Natural killer cell (primary cell): ENCODE measurements around the gene MAPK8IP2. TPM values are rescaled to one million over a fixed set of nuclear protein-coding genes. Genes with fewer than 3 reads are reported as not detected.
A peak's percentile ranks its signal among the peaks of the same experiment; 100 is the strongest.

Experiments used
- ATAC-seq, 3 donors: fragments of 150-1000 bp in 2 of 3; fragments of 200-7000 bp in 1 of 3; cut with Tn5 transposase; 1 replicate in 1 of 3; 2 replicates in 2 of 3; pipeline ENCODE4 v1.10.0; 2021; ENCODE audit warnings: mild to moderate bottlenecking in 2 of 3, moderate library complexity in 2 of 3
- DNase-seq, 2 donors: peaks; one replicate each; pipeline versions ENCODE4 v3.0.0 to v3.0.0-alpha.2; 2013 to 2021; ENCODE audit warnings: mixed read lengths in 1 of 2
- H3K27ac ChIP-seq: one replicate; pipeline ENCODE4 v1.5.1; 2013; ENCODE audit warnings: mild to moderate bottlenecking, low read length
- H3K27me3 ChIP-seq: one replicate; pipeline ENCODE4 v1.6.1; 2013; ENCODE audit warnings: low read length; ENCODE audit not compliant: control insufficient read depth, insufficient read depth
- H3K36me3 ChIP-seq: one replicate; pipeline ENCODE4 v1.6.1; 2013; ENCODE audit warnings: low read length; ENCODE audit not compliant: control insufficient read depth, insufficient read depth
- H3K4me1 ChIP-seq: one replicate; pipeline ENCODE4 v1.6.1; 2013; ENCODE audit warnings: low read length; ENCODE audit not compliant: control insufficient read depth, insufficient read depth
- H3K4me3 ChIP-seq: one replicate; pipeline ENCODE4 v1.5.1; 2013; ENCODE audit warnings: low read length
- H3K9me3 ChIP-seq: one replicate; pipeline ENCODE4 v1.6.1; 2013; ENCODE audit warnings: low read length; ENCODE audit not compliant: control insufficient read depth, insufficient read depth
- H3K27ac Mint-ChIP-seq, 2 donors: one replicate each; pipeline ENCODE4 v1.8.0; 2022; ENCODE audit warnings: mild to moderate bottlenecking in 2 of 2, mixed read lengths in 2 of 2, moderate library complexity in 1 of 2
- H3K27me3 Mint-ChIP-seq, 2 donors: one replicate each; pipeline ENCODE4 v1.8.0; 2022; ENCODE audit warnings: low read depth in 2 of 2, mixed read lengths in 2 of 2
- H3K36me3 Mint-ChIP-seq: one replicate; pipeline ENCODE4 v1.8.0; 2022; ENCODE audit warnings: mixed read lengths
- H3K4me1 Mint-ChIP-seq, 2 donors: one replicate each; pipeline ENCODE4 v1.8.0; 2022; ENCODE audit warnings: mixed read lengths in 2 of 2
- H3K4me3 Mint-ChIP-seq: one replicate; pipeline ENCODE4 v1.8.0; 2022; ENCODE audit warnings: mild to moderate bottlenecking, moderate library complexity, mixed read lengths
- H3K9me3 Mint-ChIP-seq, 2 donors: one replicate each; pipeline ENCODE4 v1.8.0; 2022; ENCODE audit warnings: mixed read lengths in 2 of 2
- WGBS: methylation state at CpG from one replicate; pipeline ENCODE4 v1.1.7; 2013; ENCODE audit warnings: missing lambda C conversion rate; ENCODE audit not compliant: insufficient coverage; 5-methylcytosine and 5-hydroxymethylcytosine counted together
- intact Hi-C: fragments of 100-400 bp; cut with micrococcal nuclease; formaldehyde crosslinking; loops from one replicate; pipeline ENCODE4 v1.14.2; 2022
- total RNA-seq, 4 donors: library from RNA; stranded (reverse); fragments of 120-200 nt in 1 of 4; gene quantifications; one replicate each; pipeline versions ENCODE4 v1.2.3 to v1.2.4, GENCODE V29; 2013 to 2022
- TF ChIP-seq, protein P1 (sequence below): fragments of 200-600 bp; IDR thresholded peaks from one replicate; pipeline ENCODE4 v1.8.0; 2022; ENCODE audit warnings: antibody characterized with exemption

The MAPK8IP2 gene
- total RNA-seq, 3 donors from 2014 or later (not counting 1 experiment from before 2014, with no cell fraction given), result 0.14 to 0.26 (median 0.18) TPM

DNA sequence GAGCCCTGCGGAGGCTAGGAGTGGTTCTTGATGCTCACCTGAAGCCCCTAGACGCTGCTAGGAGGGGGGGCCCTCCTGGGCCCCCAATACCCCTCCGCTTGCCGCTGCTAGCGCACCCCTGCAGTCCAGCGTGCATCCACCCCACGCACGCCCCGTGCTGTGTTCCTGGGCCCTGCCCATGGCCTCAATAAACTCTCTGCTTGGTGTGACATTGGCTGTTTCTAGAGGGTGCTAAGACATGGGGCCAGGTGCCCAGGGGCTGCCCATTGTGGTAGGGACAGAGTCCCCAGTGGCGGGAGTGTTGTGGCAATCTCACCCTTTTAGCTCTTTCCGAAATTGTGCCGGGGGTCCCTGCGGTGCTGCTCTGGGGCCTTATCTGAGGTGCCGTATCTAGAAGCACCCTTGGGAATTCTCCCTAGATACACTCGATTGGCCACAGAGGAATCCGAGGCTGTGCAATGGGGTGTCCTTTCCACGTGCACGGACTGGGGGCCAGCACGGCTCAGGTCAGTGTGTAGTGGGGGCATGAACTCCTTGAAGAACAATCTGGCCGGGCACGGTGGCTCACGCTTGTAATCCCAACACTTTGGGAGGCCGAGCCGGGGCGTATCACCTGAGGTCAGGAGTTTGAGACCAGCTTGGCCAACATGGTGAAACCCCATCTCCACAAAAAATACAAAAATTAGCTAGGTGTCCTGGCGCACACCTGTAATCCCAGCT is 10.9 kb downstream of the MAPK8IP2 start:
- Mint-ChIP-seq H3K4me1 (peaks cover 6 to 11% of the 10 kb centered on the region in 2 donors), H3K27ac (no peak overlapping the region), H3K27me3 (peaks cover 9 to 23% of the 10 kb centered on the region in 2 donors), H3K9me3 (no peaks in the 10 kb centered on the region), H3K4me3 (no peak overlapping the region), H3K36me3 (no peaks in the 10 kb centered on the region)
- no peaks in the 10 kb centered on the region for H3K27me3 ChIP-seq
- ATAC-seq, result no peak
- no peak overlapping the region for H3K27ac ChIP-seq
- H3K36me3 ChIP-seq, result no peaks in the 10 kb centered on the region
- no peak for DNase-seq
- intact Hi-C loops, result no loop called here
- no peaks in the 10 kb centered on the region for H3K9me3 ChIP-seq
- TF ChIP-seq, protein P1, sequence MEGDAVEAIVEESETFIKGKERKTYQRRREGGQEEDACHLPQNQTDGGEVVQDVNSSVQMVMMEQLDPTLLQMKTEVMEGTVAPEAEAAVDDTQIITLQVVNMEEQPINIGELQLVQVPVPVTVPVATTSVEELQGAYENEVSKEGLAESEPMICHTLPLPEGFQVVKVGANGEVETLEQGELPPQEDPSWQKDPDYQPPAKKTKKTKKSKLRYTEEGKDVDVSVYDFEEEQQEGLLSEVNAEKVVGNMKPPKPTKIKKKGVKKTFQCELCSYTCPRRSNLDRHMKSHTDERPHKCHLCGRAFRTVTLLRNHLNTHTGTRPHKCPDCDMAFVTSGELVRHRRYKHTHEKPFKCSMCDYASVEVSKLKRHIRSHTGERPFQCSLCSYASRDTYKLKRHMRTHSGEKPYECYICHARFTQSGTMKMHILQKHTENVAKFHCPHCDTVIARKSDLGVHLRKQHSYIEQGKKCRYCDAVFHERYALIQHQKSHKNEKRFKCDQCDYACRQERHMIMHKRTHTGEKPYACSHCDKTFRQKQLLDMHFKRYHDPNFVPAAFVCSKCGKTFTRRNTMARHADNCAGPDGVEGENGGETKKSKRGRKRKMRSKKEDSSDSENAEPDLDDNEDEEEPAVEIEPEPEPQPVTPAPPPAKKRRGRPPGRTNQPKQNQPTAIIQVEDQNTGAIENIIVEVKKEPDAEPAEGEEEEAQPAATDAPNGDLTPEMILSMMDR, result no peak
- H3K4me1 ChIP-seq, result no peaks in the 10 kb centered on the region
- H3K4me3 ChIP-seq, result no peak overlapping the region
- 91% methylated on average over 26 of the region's 26 CpGs for WGBS

DNA sequence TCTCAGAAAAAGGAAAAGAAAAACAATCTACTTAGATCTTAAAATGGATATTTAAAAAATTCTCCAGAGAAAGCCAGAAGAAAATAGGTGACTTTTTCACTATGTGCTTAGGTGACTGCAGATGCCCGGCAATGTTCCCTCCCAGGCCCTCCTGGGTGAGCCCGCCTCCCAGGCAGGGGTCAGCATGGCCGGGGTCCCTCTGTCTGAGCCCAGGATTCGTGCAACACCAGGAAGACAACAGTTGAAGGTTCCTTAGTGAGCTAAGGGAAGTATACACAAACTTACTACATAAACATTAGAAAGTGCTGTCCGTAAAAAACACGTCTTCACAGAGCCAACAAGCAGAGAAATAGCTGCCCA is 11.6 kb downstream of the MAPK8IP2 start:
- H3K27ac ChIP-seq, result no peak overlapping the region
- no peaks in the 10 kb centered on the region for H3K4me1 ChIP-seq
- H3K27ac Mint-ChIP-seq, result no peak overlapping the region
- no peak overlapping the region for H3K4me3 ChIP-seq
- no peaks in the 10 kb centered on the region for H3K9me3 ChIP-seq
- TF ChIP-seq, protein P1, result no peak
- H3K27me3 Mint-ChIP-seq, result peaks cover 7 to 20% of the 10 kb centered on the region in 2 donors
- WGBS, result 61% methylated on average over 6 of the region's 6 CpGs
- no peak overlapping the region for H3K4me3 Mint-ChIP-seq
- no peak for ATAC-seq
- H3K9me3 Mint-ChIP-seq, result no peaks in the 10 kb centered on the region
- intact Hi-C loops, result no loop called here
- no peaks in the 10 kb centered on the region for H3K27me3 ChIP-seq
- H3K4me1 Mint-ChIP-seq, result peaks cover 6 to 11% of the 10 kb centered on the region in 2 donors
- no peaks in the 10 kb centered on the region for H3K36me3 ChIP-seq
- H3K36me3 Mint-ChIP-seq, result no peaks in the 10 kb centered on the region
- DNase-seq, result no peak

DNA sequence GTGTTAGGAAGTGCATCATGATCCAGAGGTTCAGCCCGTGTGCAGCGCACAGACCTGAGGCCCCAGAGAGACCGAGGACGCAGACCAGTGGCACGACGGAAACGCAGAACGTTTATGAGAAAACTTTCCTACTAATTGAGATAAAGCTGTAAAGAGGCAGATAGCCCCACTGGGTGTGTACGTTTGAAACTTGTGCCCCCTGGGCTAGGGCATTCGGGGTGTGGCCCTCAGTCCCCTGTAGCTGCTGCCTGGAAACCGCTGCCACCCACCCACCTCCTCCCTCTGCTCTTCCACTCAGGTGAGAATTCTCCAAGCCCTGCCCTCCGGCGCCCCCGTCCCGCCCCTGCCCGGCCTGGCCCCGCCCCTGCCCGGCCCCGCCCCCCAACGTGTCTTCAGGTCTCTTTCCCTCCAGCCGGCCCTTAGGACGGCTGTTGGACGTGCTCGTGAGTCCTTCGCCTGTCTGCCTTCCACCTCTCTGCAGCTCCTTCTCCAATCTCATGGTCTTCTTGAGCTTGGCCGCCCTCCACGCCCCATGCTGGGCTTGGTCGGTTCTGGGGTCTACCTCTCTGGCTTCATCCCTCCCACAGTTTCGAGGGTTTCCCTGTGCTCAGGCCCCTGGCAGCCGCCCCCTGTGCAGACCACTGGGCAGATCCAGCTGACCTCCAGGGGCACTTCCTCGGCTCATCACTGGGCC is 12.1 kb downstream of the MAPK8IP2 start:
- no peak overlapping the region for H3K4me3 ChIP-seq
- Mint-ChIP-seq H3K4me1 (peaks cover 6 to 11% of the 10 kb centered on the region in 2 donors), H3K27ac (no peak overlapping the region), H3K36me3 (no peaks in the 10 kb centered on the region), H3K4me3 (no peak overlapping the region), H3K27me3 (peaks cover 1 to 15% of the 10 kb centered on the region in 2 donors), H3K9me3 (no peaks in the 10 kb centered on the region)
- TF ChIP-seq, protein P1, result no peak
- peak in 2 of 3 donors; percentile 44 to 73 for ATAC-seq
- DNase-seq, result no peak
- H3K27ac ChIP-seq, result no peak overlapping the region
- WGBS, result 35% methylated on average over 31 of the region's 31 CpGs
- no peaks in the 10 kb centered on the region for H3K4me1 ChIP-seq
- H3K36me3 ChIP-seq, result no peaks in the 10 kb centered on the region
- H3K9me3 ChIP-seq, result no peaks in the 10 kb centered on the region
- intact Hi-C loops, result no loop called here
- no peaks in the 10 kb centered on the region for H3K27me3 ChIP-seq
